GM12878 (cell line): ENCODE data around the gene UBE3C. TPM values are rescaled to one million over a fixed set of nuclear protein-coding genes. Genes with fewer than 3 reads are reported as not detected.
A peak's percentile ranks its signal among the peaks of the same experiment; 100 is the strongest.

Experiments
- ATAC-seq: fragments of 200-7000 bp; cut with Tn5 transposase; 3 replicates; pipeline ENCODE4 v1.9.1; 2020; ENCODE audit warnings: mild to moderate bottlenecking, moderate library complexity
- BruUV-seq: library from RNA; stranded (reverse); fragments of 400-500 nt; replicated peaks from 2 replicates; lab custom pipeline; 2021; lab: Mats Ljungman, UMichigan
- CTCF ChIA-PET: fragments of 300-600 bp; sonication (Branson Sonifier 250); formaldehyde crosslinking; extraction: SDS; loops from one replicate; lab custom pipeline; 2021; ENCODE audit warnings: inconsistent platforms; lab: Yijun Ruan, JAX
- POLR2A ChIA-PET: fragments of 350-600 bp; formaldehyde crosslinking; extraction: SDS; loops from one replicate; lab custom pipeline; 2021; ENCODE audit warnings: inconsistent platforms; lab: Charles Lee
- RAD21 ChIA-PET: fragments of 300-600 bp; sonication (Branson Sonifier 250); formaldehyde crosslinking; loops from one replicate; lab custom pipeline; 2023; ENCODE audit warnings: antibody characterized with exemption; ENCODE audit not compliant: unreplicated experiment; lab: Charles Lee
- SMC1A ChIA-PET: fragments of 300-600 bp; sonication (Branson Sonifier 250); formaldehyde crosslinking; loops from one replicate; lab custom pipeline; 2023; ENCODE audit not compliant: unreplicated experiment, uncharacterized antibody; lab: Charles Lee
- DNase-seq: peaks from one replicate; pipeline ENCODE4 v3.0.0-alpha.2; 2011; ENCODE audit warnings: low read depth, low spot score
- FAIRE-seq: peaks from 3 replicates; lab custom pipeline; 2011; peaks lifted over from hg19 to GRCh38; lab: Jason Lieb, UNC
- H2AFZ ChIP-seq: 2 replicates; pipeline ENCODE4 v1.6.0; 2011; ENCODE audit warnings: low read depth, low read length, control low read depth; ENCODE audit not compliant: control insufficient read depth
- H3K27ac ChIP-seq: 2 replicates; pipeline ENCODE4 v1.5.1; 2011; ENCODE audit warnings: control low read depth; ENCODE audit not compliant: control insufficient read depth, insufficient read depth
- H3K27me3 ChIP-seq, 2 experiments: replicated peaks in 1 of 2; 2 replicates each; pipeline versions ENCODE4 v1.6.0 to v1.6.1; 2011; ENCODE audit warnings: low read length in 1 of 2; ENCODE audit not compliant: control insufficient read depth in 2 of 2, insufficient read depth in 2 of 2
- H3K36me3 ChIP-seq, 2 experiments: 2 replicates each; pipeline ENCODE4 v1.5.1; 2011; ENCODE audit warnings: low read length in 1 of 2; ENCODE audit not compliant: control insufficient read depth in 2 of 2, insufficient read depth in 2 of 2
- H3K4me1 ChIP-seq: 2 replicates; pipeline ENCODE4 v1.6.1; 2011; ENCODE audit warnings: mild to moderate bottlenecking, low read length, moderate library complexity, mixed read lengths; ENCODE audit not compliant: control insufficient read depth, insufficient read depth
- H3K4me2 ChIP-seq: 2 replicates; pipeline ENCODE4 v1.6.0; 2011; ENCODE audit warnings: control low read depth; ENCODE audit not compliant: control insufficient read depth, insufficient read depth
- H3K4me3 ChIP-seq: fragments of 200-600 bp; sonication (generic); 2 replicates; pipeline ENCODE4 v1.5.1; 2016
- H3K79me2 ChIP-seq: 2 replicates; pipeline ENCODE4 v1.6.0; 2011; ENCODE audit warnings: low read length; ENCODE audit not compliant: control insufficient read depth, insufficient read depth
- H3K9ac ChIP-seq: 2 replicates; pipeline ENCODE4 v1.8.0; 2011; ENCODE audit warnings: low read length, control low read depth, mixed read lengths; ENCODE audit not compliant: control insufficient read depth, insufficient read depth
- H3K9me3 ChIP-seq: replicated peaks from 3 replicates; pipeline ENCODE4 v1.5.1; 2011; ENCODE audit warnings: mild to moderate bottlenecking, low read length; ENCODE audit not compliant: control insufficient read depth, insufficient read depth
- H4K20me1 ChIP-seq: 2 replicates; pipeline ENCODE4 v1.6.0; 2011; ENCODE audit not compliant: control insufficient read depth, insufficient read depth
- ATF7 ChIP-seq: fragments of 450-650 bp; IDR thresholded peaks from 2 replicates; pipeline ENCODE4 v1.6.1; 2016; ENCODE audit warnings: low read depth, mild to moderate bottlenecking
- E4F1 ChIP-seq: fragments of 450-650 bp; IDR thresholded peaks from 2 replicates; pipeline ENCODE4 v1.6.1; 2018; ENCODE audit warnings: borderline replicate concordance, mild to moderate bottlenecking; ENCODE audit not compliant: partially characterized antibody
- MLLT1 ChIP-seq: fragments of 450-650 bp; IDR thresholded peaks from 2 replicates; pipeline ENCODE4 v1.6.1; 2016; ENCODE audit warnings: mild to moderate bottlenecking
- PAX5 ChIP-seq: IDR thresholded peaks from 2 replicates; pipeline ENCODE4 v1.6.1; 2011; ENCODE audit warnings: low read depth, low read length, borderline replicate concordance
- RUNX3 ChIP-seq: IDR thresholded peaks from 2 replicates; pipeline ENCODE4 v1.6.1; 2012; ENCODE audit warnings: low read length, inconsistent platforms
- SPI1 ChIP-seq: IDR thresholded peaks from 2 replicates; pipeline ENCODE4 v1.6.1; 2011; ENCODE audit warnings: low read depth, mild to moderate bottlenecking, low read length, moderate library complexity, borderline replicate concordance; ENCODE audit not compliant: insufficient read depth
- WRNIP1 ChIP-seq: IDR thresholded peaks from 2 replicates; pipeline ENCODE4 v1.6.1; 2011; ENCODE audit warnings: low read depth, low read length, improper control_type of control experiment, borderline replicate concordance
- WGBS: methylation state at CpG from one replicate; pipeline ENCODE4 v1.1.6; 2016; ENCODE audit warnings: low lambda C conversion rate; ENCODE audit not compliant: insufficient replicate concordance, insufficient coverage; ENCODE audit errors: missing lambda C conversion rate; 5-methylcytosine and 5-hydroxymethylcytosine counted together
- in situ Hi-C: fragments of 300-500 bp; cut with MboI; formaldehyde crosslinking; loops from 9 replicates; pipeline ENCODE4 v1.14.3; 2018; ENCODE audit warnings: mixed read lengths
- intact Hi-C: fragments of 100-400 bp; cut with micrococcal nuclease; formaldehyde crosslinking; loops from one replicate; pipeline ENCODE4 v1.14.2; 2022; ENCODE audit not compliant: unreplicated experiment
- polyA plus RNA-seq, 11 experiments: library from polyadenylated mRNA; depleted of rRNA in 4 of 11; unstranded in 6 of 11; stranded (reverse) in 5 of 11; fragments of >200 nt; fragmentation: Nextera tagmentation in 4 of 11; fragmentation: Illumina TruSeq in 1 of 11; extraction: Ambion mirVana in 4 of 11; extraction: Trizol in 1 of 11; gene quantifications; 1 replicate in 1 of 11; 2 replicates in 10 of 11; pipeline versions ENCODE4 v1.2.1 to v1.2.3, GENCODE V29; 2011 to 2016; ENCODE audit warnings: inconsistent platforms in 2 of 11, missing spikeins in 2 of 11, low read depth in 1 of 11
- total RNA-seq, 4 experiments: library from RNA; depleted of rRNA in 3 of 4; stranded (reverse); fragments of >200 nt in 3 of 4; fragmentation: Illumina TruSeq in 1 of 4; extraction: Trizol in 1 of 4; gene quantifications; 2 replicates each; pipeline versions ENCODE4 v1.2.1 to v1.2.3, GENCODE V29; 2013 to 2021

UBE3C gene
- total and polyA plus RNA-seq, 10 of the 15 experiments (the other 5 are each of a cell fraction or from before 2014, with no cell fraction given) = 7.9 to 65.9 (median 45.2) TPM

- H3K27ac ChIP-seq = peak overlapping the region; percentile 71
- BruUV-seq = no TSS peak
- ATAC-seq (peak; percentile 8; the same call in 1 of the 3 replicates), DNase-seq (no peak), FAIRE-seq (peak; percentile 44)
- peaks cover 7% of the 10 kb centered on the region; the same call in 1 of the 2 replicates for H3K4me1 ChIP-seq
- no peak overlapping the region for H2AFZ ChIP-seq
- in situ Hi-C loops (no loop called here), intact Hi-C loops (loop anchor here (2.0 to 5.0 kb wide), 4 partner anchors 127 to 243 kb away; partner anchors contain the start of genes DNAJB6 and MNX1)
- peak overlapping the region; percentile 94 for H3K9ac ChIP-seq
- peaks cover 16% of the 10 kb centered on the region for H4K20me1 ChIP-seq
- SMC1A ChIA-PET = interaction anchor here (0.7 to 1.4 kb wide), 2 partner anchors 17 to 34 kb away, joined by 3 to 5 read pairs; no protein-coding TSS in a partner anchor
- H3K27me3 ChIP-seq = no peaks in the 10 kb centered on the region
- no peaks in the 10 kb centered on the region for H3K9me3 ChIP-seq
- RAD21 ChIA-PET = interaction anchor here (1.0 to 1.6 kb wide), 2 partner anchors 8 to 129 kb away, joined by 3 to 4 read pairs; partner anchors contain the start of gene MNX1
- H3K36me3 ChIP-seq = peaks cover 0 to 14% of the 10 kb centered on the region in 2 experiments; a peak in 3 of 4 replicates
- CTCF ChIA-PET = interaction anchor here (1.6 kb wide), 1 partner anchor 9 kb away, joined by 3 read pairs; no protein-coding TSS in a partner anchor
- TF ChIP-seq E4F1 = no peak
- TF ChIP-seq SPI1 = no peak
- TF ChIP-seq RUNX3 = peak; percentile 71
- no peak for TF ChIP-seq WRNIP1
- no peak for TF ChIP-seq ATF7
- 0 out of 2 replicates have a peak, but pooled peaks have one; percentile 22 for TF ChIP-seq MLLT1
- no peak for TF ChIP-seq PAX5
- WGBS = 7% methylated on average over 19 of the region's 19 CpGs
- POLR2A ChIA-PET = interaction anchor here (1.1 kb wide), 1 partner anchor 13 kb away, joined by 3 read pairs; no protein-coding TSS in a partner anchor
- peaks cover 60% of the 10 kb centered on the region for H3K79me2 ChIP-seq
- H3K4me3 ChIP-seq = peak overlapping the region; percentile 89
- peak overlapping the region; percentile 53 for H3K4me2 ChIP-seq
Observed at GRCh38 chr7:157139810-157140510, 1.2 kb downstream of the UBE3C start.
